HG03432 (cell line): ENCODE measurements around the gene IGSF8.
"Not testable (repeated sequence)": the region's sequence is repeated elsewhere in the genome, so short reads cannot be mapped to it uniquely, and the experiment has no call there.

Experiments used
- ATAC-seq: cut with Tn5 transposase; IDR thresholded peaks from one replicate; pipeline ENCODE4 v1.9.1; 2021; ENCODE audit warnings: mild to moderate bottlenecking, moderate library complexity; ENCODE audit not compliant: unreplicated experiment

Gene IGSF8

GRCh38 chr1:160070243-160071163, 27.9 kb downstream of the IGSF8 start:
- ATAC-seq = peak; percentile 48

GRCh38 chr1:160069460-160070231, 28.8 kb downstream of the IGSF8 start, which contains the start of gene KCNJ10:
Gene KCNJ10 (minus strand): TSS chr1:160070160. CDS start chr1:160042532, 27,628 bp downstream.
- no peak for ATAC-seq

- no peak for ATAC-seq
Observed at GRCh38 chr1:160068225-160068624, 30.2 kb downstream of the IGSF8 start.

- ATAC-seq = no peak
Observed at GRCh38 chr1:160066829-160067745, 31.3 kb downstream of the IGSF8 start.

- no peak for ATAC-seq
Observed at GRCh38 chr1:160064746-160065145, 33.7 kb downstream of the IGSF8 start.

- ATAC-seq = no peak
Observed at GRCh38 chr1:160064164-160064563, 34.3 kb downstream of the IGSF8 start.

GRCh38 chr1:160063176-160063575, 35.2 kb downstream of the IGSF8 start:
- ATAC-seq = no peak

- ATAC-seq = no peak
Observed at GRCh38 chr1:160062230-160062532, 36.2 kb downstream of the IGSF8 start.

GRCh38 chr1:160061369-160062229, 36.8 kb downstream of the IGSF8 start:
- ATAC-seq = no peak

- ATAC-seq = no peak
Observed at GRCh38 chr1:160058087-160058486, 40.3 kb downstream of the IGSF8 start.

GRCh38 chr1:160056648-160057169, 41.7 kb downstream of the IGSF8 start:
- no peak for ATAC-seq

- no peak for ATAC-seq
Observed at GRCh38 chr1:160053548-160054365, 44.7 kb downstream of the IGSF8 start.

GRCh38 chr1:160052936-160053335, 45.5 kb downstream of the IGSF8 start:
- ATAC-seq = no peak

- no peak for ATAC-seq
Observed at GRCh38 chr1:160050619-160051018, 47.8 kb downstream of the IGSF8 start.

GRCh38 chr1:160050182-160050581, 48.2 kb downstream of the IGSF8 start:
- ATAC-seq = not testable (repeated sequence)

- no peak for ATAC-seq
Observed at GRCh38 chr1:160049101-160049500, 49.3 kb downstream of the IGSF8 start.

GRCh38 chr1:160048335-160048734, 50.1 kb downstream of the IGSF8 start:
- no peak for ATAC-seq

GRCh38 chr1:160047111-160047991, 51.1 kb downstream of the IGSF8 start:
- peak; percentile 46 for ATAC-seq
